HepG2 (cell line): ENCODE measurements around the gene ORC2. TPM values are rescaled to one million over a fixed set of nuclear protein-coding genes. Genes with fewer than 3 reads are reported as not detected.

Experiments
- ADNP ChIP-seq: sonication (generic); formaldehyde crosslinking; IDR thresholded peaks from 2 replicates; pipeline ENCODE4 v1.4.0; 2020; ENCODE audit warnings: missing genetic modification reagents
- FOXK2 ChIP-seq: fragments of 450-650 bp; IDR thresholded peaks from 2 replicates; pipeline ENCODE4 v1.6.1; 2016
- GZF1 ChIP-seq: sonication (generic); formaldehyde crosslinking; IDR thresholded peaks from 2 replicates; pipeline ENCODE4 v1.5.1; 2020; ENCODE audit warnings: mild to moderate bottlenecking, missing genetic modification reagents
- POLR2AphosphoS5 ChIP-seq: IDR thresholded peaks from 2 replicates; pipeline ENCODE4 v1.6.1; 2012; ENCODE audit warnings: low read depth, low read length
- SP4 ChIP-seq: sonication (generic); formaldehyde crosslinking; IDR thresholded peaks from 2 replicates; pipeline ENCODE4 v1.8.1; 2023; ENCODE audit warnings: mild to moderate bottlenecking, missing genetic modification reagents
- TOE1 ChIP-seq: sonication (generic); formaldehyde crosslinking; IDR thresholded peaks from 2 replicates; pipeline ENCODE4 v1.4.0; 2020; ENCODE audit warnings: mild to moderate bottlenecking, missing genetic modification reagents
- ZFX ChIP-seq: sonication (generic); formaldehyde crosslinking; IDR thresholded peaks from 2 replicates; pipeline ENCODE4 v1.4.0; 2020; ENCODE audit warnings: mild to moderate bottlenecking, low read depth, missing genetic modification reagents, moderate library complexity
- ZNF160 ChIP-seq: sonication (generic); formaldehyde crosslinking; IDR thresholded peaks from 2 replicates; pipeline ENCODE4 v1.8.0; 2022; ENCODE audit warnings: mild to moderate bottlenecking, inconsistent platforms, missing genetic modification reagents
- ZNF431 ChIP-seq: sonication (generic); formaldehyde crosslinking; IDR thresholded peaks from 2 replicates; pipeline ENCODE4 v1.9.0; 2022; ENCODE audit warnings: missing genetic modification reagents, low read depth, mild to moderate bottlenecking, borderline replicate concordance
- ZNF484 ChIP-seq: sonication (generic); formaldehyde crosslinking; IDR thresholded peaks from 2 replicates; pipeline ENCODE4 v1.5.1; 2020; ENCODE audit warnings: mild to moderate bottlenecking, low read depth, missing genetic modification reagents, borderline replicate concordance
- ZNF737 ChIP-seq: sonication (generic); formaldehyde crosslinking; IDR thresholded peaks from 2 replicates; pipeline ENCODE4 v1.5.0; 2020; ENCODE audit warnings: missing genetic modification reagents, mild to moderate bottlenecking, borderline replicate concordance
- ZNF761 ChIP-seq: sonication (generic); formaldehyde crosslinking; conservative IDR thresholded peaks from 2 replicates; pipeline ENCODE4 v1.4.0; 2020; ENCODE audit warnings: mild to moderate bottlenecking, missing genetic modification reagents
- ZNF790 ChIP-seq: sonication (generic); formaldehyde crosslinking; IDR thresholded peaks from 2 replicates; pipeline ENCODE4 v1.8.0; 2022; ENCODE audit warnings: missing genetic modification reagents, mild to moderate bottlenecking, borderline replicate concordance
- polyA plus RNA-seq, 8 experiments: library from polyadenylated mRNA; depleted of rRNA in 3 of 8; stranded (reverse) in 7 of 8; unstranded in 1 of 8; fragments of >200 nt; fragmentation: Illumina TruSeq in 4 of 8; extraction: Trizol in 4 of 8; gene quantifications; 2 replicates each; pipeline versions ENCODE4 v1.2.1 to v1.2.3, GENCODE V29; 2011 to 2016; ENCODE audit warnings: low read depth in 4 of 8, missing spikeins in 1 of 8, mixed read lengths in 1 of 8; ENCODE audit not compliant: insufficient read depth in 1 of 8
- total RNA-seq, 5 experiments: library from RNA; depleted of rRNA; stranded (reverse); fragments of >200 nt; fragmentation: Illumina TruSeq; extraction: Trizol; gene quantifications; 2 replicates each; pipeline ENCODE4 v1.2.3, GENCODE V29; 2016; ENCODE audit warnings: low read depth in 1 of 5
- TF ChIP-seq, protein P1 (sequence below): sonication (generic); formaldehyde crosslinking; conservative IDR thresholded peaks from 2 replicates; pipeline ENCODE4 v1.4.0; 2020; ENCODE audit warnings: mild to moderate bottlenecking, missing genetic modification reagents, moderate library complexity
- TF ChIP-seq, protein P2 (sequence below): sonication (generic); formaldehyde crosslinking; IDR thresholded peaks from 2 replicates; pipeline ENCODE4 v1.5.1; 2020; ENCODE audit warnings: missing genetic modification reagents, mild to moderate bottlenecking, borderline replicate concordance
- TF ChIP-seq, protein P3 (sequence below), 2 experiments: sonication (generic) in 1 of 2; formaldehyde crosslinking in 1 of 2; IDR thresholded peaks; 2 replicates each; pipeline versions ENCODE4 v1.4.0 to v1.6.1; 2018 to 2020; ENCODE audit warnings: missing genetic modification reagents in 2 of 2, borderline replicate concordance in 1 of 2, low read depth in 1 of 2, mild to moderate bottlenecking in 1 of 2, missing biosample characterization in 1 of 2
- TF ChIP-seq, protein P4 (sequence below): sonication (generic); formaldehyde crosslinking; IDR thresholded peaks from 2 replicates; pipeline ENCODE4 v1.8.0; 2022; ENCODE audit warnings: mild to moderate bottlenecking, missing genetic modification reagents; ENCODE audit not compliant: insufficient replicate concordance
- TF ChIP-seq, protein P5 (sequence below): IDR thresholded peaks from 2 replicates; pipeline ENCODE4 v1.6.1; 2016; ENCODE audit warnings: low read depth, borderline replicate concordance

Gene ORC2
- total and polyA plus RNA-seq, 2 of the 13 experiments (the other 11 are each of a cell fraction or from before 2014, with no cell fraction given): 19.3 to 73.5 TPM

DNA sequence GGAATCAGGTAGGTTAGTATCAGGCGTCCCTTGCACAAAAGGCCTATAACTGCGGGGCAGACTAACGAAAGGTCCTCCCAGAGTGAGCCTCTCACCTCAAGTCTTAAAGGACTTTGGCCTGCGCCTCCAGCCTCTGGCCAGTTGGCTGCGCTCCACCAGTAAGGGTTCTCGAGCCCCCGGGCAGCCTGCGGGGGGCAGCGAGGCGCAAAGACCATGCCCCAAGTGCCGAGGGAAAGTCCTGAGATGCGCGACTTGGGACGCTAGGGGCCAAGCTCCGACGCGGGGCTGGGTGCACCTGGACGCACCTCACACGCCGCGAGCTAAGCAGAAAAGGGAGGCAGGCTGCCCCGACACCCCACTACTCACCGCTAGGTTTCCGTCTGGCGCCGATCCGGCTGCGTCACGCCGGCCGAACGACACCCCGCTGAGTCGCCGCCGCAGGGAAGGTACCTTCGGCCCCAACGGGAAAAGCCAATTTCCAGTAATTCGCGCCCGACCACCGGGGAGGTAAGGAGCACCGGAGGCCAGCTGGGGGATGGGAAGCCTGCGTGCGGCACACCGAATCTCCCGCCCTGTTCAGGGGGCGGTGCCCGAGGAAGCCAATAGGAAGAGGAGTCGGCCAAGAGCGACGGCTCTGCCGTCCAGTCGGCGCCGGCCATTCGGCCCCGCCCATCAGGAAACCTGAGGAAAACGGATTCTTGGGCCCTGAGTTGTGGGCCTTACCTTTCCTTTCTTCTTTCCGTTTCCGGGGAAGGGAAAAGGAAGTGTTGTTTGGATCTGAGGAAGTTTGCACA lies at the start of gene ORC2 (continued):
- TF ChIP-seq, protein P1, sequence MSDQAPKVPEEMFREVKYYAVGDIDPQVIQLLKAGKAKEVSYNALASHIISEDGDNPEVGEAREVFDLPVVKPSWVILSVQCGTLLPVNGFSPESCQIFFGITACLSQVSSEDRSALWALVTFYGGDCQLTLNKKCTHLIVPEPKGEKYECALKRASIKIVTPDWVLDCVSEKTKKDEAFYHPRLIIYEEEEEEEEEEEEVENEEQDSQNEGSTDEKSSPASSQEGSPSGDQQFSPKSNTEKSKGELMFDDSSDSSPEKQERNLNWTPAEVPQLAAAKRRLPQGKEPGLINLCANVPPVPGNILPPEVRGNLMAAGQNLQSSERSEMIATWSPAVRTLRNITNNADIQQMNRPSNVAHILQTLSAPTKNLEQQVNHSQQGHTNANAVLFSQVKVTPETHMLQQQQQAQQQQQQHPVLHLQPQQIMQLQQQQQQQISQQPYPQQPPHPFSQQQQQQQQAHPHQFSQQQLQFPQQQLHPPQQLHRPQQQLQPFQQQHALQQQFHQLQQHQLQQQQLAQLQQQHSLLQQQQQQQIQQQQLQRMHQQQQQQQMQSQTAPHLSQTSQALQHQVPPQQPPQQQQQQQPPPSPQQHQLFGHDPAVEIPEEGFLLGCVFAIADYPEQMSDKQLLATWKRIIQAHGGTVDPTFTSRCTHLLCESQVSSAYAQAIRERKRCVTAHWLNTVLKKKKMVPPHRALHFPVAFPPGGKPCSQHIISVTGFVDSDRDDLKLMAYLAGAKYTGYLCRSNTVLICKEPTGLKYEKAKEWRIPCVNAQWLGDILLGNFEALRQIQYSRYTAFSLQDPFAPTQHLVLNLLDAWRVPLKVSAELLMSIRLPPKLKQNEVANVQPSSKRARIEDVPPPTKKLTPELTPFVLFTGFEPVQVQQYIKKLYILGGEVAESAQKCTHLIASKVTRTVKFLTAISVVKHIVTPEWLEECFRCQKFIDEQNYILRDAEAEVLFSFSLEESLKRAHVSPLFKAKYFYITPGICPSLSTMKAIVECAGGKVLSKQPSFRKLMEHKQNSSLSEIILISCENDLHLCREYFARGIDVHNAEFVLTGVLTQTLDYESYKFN (CRISPR knock-in tag): peak; percentile 51
- peak; percentile 86 for TF ChIP-seq ZNF790
- no peak for TF ChIP-seq ZNF431
- TF ChIP-seq, protein P2, sequence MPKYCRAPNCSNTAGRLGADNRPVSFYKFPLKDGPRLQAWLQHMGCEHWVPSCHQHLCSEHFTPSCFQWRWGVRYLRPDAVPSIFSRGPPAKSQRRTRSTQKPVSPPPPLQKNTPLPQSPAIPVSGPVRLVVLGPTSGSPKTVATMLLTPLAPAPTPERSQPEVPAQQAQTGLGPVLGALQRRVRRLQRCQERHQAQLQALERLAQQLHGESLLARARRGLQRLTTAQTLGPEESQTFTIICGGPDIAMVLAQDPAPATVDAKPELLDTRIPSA (CRISPR knock-in tag): peak; percentile 99
- TF ChIP-seq FOXK2: no peak
- 0 out of 2 replicates have a peak, but pooled peaks have one; percentile 31 for TF ChIP-seq TOE1
- TF ChIP-seq ZNF761: peak; percentile 71; the same call in 1 of the 2 replicates
- peak; percentile 89; the same call in 1 of the 2 replicates for TF ChIP-seq GZF1 (CRISPR knock-in tag)
- peak; percentile 98 for TF ChIP-seq POLR2AphosphoS5
- peak; percentile 92 for TF ChIP-seq ZFX (CRISPR knock-in tag)
- TF ChIP-seq, protein P3, sequence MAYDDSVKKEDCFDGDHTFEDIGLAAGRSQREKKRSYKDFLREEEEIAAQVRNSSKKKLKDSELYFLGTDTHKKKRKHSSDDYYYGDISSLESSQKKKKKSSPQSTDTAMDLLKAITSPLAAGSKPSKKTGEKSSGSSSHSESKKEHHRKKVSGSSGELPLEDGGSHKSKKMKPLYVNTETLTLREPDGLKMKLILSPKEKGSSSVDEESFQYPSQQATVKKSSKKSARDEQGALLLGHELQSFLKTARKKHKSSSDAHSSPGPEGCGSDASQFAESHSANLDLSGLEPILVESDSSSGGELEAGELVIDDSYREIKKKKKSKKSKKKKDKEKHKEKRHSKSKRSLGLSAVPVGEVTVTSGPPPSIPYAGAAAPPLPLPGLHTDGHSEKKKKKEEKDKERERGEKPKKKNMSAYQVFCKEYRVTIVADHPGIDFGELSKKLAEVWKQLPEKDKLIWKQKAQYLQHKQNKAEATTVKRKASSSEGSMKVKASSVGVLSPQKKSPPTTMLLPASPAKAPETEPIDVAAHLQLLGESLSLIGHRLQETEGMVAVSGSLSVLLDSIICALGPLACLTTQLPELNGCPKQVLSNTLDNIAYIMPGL (CRISPR knock-in tag; IDR thresholded peaks at IDR 0.05; ENCODE audit: borderline replicate concordance in 1 of 2, low read depth in 1 of 2): peak; percentile 93 to 99
- TF ChIP-seq ZNF737: no peak
- peak; percentile 96 for TF ChIP-seq SP4
- TF ChIP-seq, protein P4, sequence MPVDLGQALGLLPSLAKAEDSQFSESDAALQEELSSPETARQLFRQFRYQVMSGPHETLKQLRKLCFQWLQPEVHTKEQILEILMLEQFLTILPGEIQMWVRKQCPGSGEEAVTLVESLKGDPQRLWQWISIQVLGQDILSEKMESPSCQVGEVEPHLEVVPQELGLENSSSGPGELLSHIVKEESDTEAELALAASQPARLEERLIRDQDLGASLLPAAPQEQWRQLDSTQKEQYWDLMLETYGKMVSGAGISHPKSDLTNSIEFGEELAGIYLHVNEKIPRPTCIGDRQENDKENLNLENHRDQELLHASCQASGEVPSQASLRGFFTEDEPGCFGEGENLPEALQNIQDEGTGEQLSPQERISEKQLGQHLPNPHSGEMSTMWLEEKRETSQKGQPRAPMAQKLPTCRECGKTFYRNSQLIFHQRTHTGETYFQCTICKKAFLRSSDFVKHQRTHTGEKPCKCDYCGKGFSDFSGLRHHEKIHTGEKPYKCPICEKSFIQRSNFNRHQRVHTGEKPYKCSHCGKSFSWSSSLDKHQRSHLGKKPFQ (CRISPR knock-in tag): peak; percentile 75
- peak; percentile 87; the same call in 1 of the 2 replicates for TF ChIP-seq ZNF160 (CRISPR knock-in tag)
- TF ChIP-seq ZNF484: no peak
- TF ChIP-seq, protein P5, sequence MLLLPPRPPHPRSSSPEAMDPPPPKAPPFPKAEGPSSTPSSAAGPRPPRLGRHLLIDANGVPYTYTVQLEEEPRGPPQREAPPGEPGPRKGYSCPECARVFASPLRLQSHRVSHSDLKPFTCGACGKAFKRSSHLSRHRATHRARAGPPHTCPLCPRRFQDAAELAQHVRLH (CRISPR knock-in tag): peak; percentile 75; the same call in 1 of the 2 replicates
- TF ChIP-seq ADNP (CRISPR knock-in tag): peak; percentile 95
